CD4-positive, alpha-beta T cell treated with Interleukin-2 at 100 ng/mL for 4 hours (primary cell): ENCODE measurements around the gene DACH1.
"Not testable (repeated sequence)": the region's sequence is repeated elsewhere in the genome, so short reads cannot be mapped to it uniquely, and the experiment has no call there.

Experiments used
- DNase-seq: peaks from one replicate; pipeline ENCODE4 v3.0.0-alpha.2; 2020; ENCODE audit warnings: low spot score

Gene DACH1

GRCh38 chr13:71865874-71866334 lies 1.1 kb downstream of the DACH1 start:
- DNase-seq: no peak

- no peak for DNase-seq
These were observed 1.8 kb downstream of the DACH1 start for GRCh38 chr13:71864986-71865873.

GRCh38 chr13:71864094-71864985 lies 2.7 kb downstream of the DACH1 start:
- no peak for DNase-seq

GRCh38 chr13:71863254-71863865 lies 3.6 kb downstream of the DACH1 start:
- DNase-seq: no peak

GRCh38 chr13:71862459-71862943 lies 4.5 kb downstream of the DACH1 start:
- no peak for DNase-seq

GRCh38 chr13:71861769-71862458 lies 5.1 kb downstream of the DACH1 start:
- DNase-seq: no peak

GRCh38 chr13:71860547-71861138 lies 6.4 kb downstream of the DACH1 start:
- DNase-seq: no peak

- no peak for DNase-seq
These were observed 8.4 kb downstream of the DACH1 start for GRCh38 chr13:71858647-71859046.

- DNase-seq: no peak
These were observed 10.4 kb downstream of the DACH1 start for GRCh38 chr13:71856548-71857043.

GRCh38 chr13:71854401-71854800 lies 12.6 kb downstream of the DACH1 start:
- no peak for DNase-seq

GRCh38 chr13:71853725-71854124 lies 13.3 kb downstream of the DACH1 start:
- DNase-seq: no peak

- DNase-seq: no peak
These were observed 14.3 kb downstream of the DACH1 start for GRCh38 chr13:71852736-71853135.

- DNase-seq: no peak
These were observed 15.2 kb downstream of the DACH1 start for GRCh38 chr13:71851498-71852409.

- no peak for DNase-seq
These were observed 25.0 kb downstream of the DACH1 start for GRCh38 chr13:71842003-71842402.

GRCh38 chr13:71838842-71839241 lies 28.2 kb downstream of the DACH1 start:
- DNase-seq: no peak

- DNase-seq: not testable (repeated sequence)
These were observed 29.4 kb downstream of the DACH1 start for GRCh38 chr13:71837582-71837981.

- DNase-seq: no peak
These were observed 35.3 kb downstream of the DACH1 start for GRCh38 chr13:71831716-71832115.

GRCh38 chr13:71830736-71831135 lies 36.3 kb downstream of the DACH1 start:
- DNase-seq: no peak

GRCh38 chr13:71830323-71830722 lies 36.7 kb downstream of the DACH1 start:
- no peak for DNase-seq

- no peak for DNase-seq
These were observed 37.5 kb downstream of the DACH1 start for GRCh38 chr13:71829547-71829946.
